Muscle of back (tissue), 11 donors: ENCODE data around the gene MINDY4. TPM values are rescaled to one million over a fixed set of nuclear protein-coding genes. Genes with fewer than 3 reads are reported as not detected.

Experiments
- DNase-seq, 3 donors: peaks; one replicate each; pipeline versions ENCODE4 v3.0.0 to v3.0.0-alpha.2; 2013
- polyA plus RNA-seq, 10 donors: library from polyadenylated mRNA; unstranded; fragments of 120-200 nt; gene quantifications; one replicate each; pipeline ENCODE4 v1.2.1, GENCODE V29; 2013; ENCODE audit not compliant: insufficient read length in 10 of 10

The MINDY4 gene
- polyA plus RNA-seq, 10 donors = 3.9 to 18.6 (median 5.2) TPM

DNA sequence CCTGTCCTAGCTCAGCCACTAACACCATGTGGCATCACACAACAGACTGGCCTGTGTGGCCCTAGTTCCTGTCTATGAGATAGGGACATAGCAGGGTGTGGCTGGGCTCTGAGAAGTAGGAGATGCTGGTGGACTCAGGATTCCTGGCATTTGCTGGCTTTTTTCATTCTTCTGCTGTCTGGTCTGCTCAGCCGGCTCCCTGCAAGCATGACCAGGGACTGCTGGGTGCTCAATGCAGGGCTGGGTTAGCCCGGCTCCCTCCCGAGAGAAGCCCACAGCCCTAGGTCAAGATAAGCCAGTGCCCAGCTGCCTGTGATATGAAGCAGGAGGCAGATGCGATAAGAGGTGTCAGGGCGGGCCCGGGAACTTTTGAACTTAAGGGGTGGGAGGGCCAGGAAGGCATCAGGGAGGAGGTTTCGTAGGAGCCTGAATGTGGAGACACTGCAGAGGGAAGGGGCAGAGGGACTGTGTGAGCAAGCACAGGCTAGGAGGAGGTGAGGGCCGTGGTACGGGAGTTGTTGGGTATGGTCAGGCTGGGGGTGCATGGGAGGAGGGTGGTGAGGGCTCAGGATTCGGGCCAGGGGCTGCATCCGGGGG lies 143.9 kb downstream of the MINDY4 start:
- DNase-seq = no peak

DNA sequence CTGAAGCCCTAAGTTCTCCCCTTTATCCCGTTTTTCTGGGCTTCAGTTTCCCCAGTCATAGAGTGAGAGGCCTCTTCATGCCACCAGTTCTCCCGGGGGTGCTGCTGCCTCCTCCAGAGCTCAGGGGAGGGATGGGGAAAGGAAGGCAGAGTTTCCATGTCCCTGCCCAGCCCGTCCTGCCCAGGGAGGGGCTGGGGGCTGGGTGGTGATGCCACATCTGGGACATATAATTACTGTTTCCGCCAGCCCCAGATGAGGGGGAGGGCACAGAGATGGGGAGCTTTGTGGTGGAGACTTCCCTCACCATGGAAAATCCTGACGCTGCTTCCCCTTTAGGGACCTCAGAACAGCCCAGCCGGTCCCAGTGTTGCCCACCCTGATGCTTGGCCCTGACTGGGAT lies 144.5 kb downstream of the MINDY4 start:
- DNase-seq = no peak

DNA sequence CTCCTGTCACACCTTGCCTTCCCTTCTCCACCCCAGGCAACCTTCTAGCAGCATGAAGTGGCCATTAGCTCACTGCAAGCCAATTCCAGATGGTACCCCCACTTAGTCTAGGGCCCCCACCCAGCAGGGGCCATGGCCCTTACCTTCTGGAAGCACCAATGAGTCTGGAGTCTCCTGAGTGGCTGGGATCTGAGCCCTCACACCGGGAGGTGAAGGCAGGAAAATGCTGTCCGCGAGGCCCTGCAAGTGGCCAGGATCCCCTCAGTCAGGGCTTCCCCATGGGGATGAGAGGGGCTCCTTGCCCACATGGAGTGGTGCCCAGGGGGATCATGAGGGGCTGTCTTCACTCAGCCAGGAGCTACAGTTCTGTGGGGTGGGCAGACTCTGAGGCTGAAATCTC lies 145.0 kb downstream of the MINDY4 start:
- DNase-seq = no peak

DNA sequence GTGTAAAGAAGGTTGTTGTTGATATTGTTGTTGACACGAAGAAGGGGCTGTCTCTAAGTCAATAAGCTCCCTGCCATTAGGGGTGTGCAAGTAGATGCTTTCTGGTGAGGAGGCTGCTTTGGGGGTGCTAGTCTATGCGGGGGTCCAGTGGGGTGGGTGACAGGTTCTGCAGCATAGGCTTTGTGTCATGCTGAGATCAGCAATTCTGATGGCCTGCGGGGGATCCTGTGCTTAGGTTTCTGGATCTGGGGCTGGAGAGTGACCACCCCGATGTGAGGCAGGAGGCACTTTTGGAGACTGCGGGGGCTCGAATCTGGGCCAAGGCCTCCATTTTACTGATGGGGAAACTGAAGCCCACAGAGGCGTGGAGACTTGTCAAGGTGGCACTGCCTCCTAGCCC lies 145.6 kb downstream of the MINDY4 start:
- no peak for DNase-seq

DNA sequence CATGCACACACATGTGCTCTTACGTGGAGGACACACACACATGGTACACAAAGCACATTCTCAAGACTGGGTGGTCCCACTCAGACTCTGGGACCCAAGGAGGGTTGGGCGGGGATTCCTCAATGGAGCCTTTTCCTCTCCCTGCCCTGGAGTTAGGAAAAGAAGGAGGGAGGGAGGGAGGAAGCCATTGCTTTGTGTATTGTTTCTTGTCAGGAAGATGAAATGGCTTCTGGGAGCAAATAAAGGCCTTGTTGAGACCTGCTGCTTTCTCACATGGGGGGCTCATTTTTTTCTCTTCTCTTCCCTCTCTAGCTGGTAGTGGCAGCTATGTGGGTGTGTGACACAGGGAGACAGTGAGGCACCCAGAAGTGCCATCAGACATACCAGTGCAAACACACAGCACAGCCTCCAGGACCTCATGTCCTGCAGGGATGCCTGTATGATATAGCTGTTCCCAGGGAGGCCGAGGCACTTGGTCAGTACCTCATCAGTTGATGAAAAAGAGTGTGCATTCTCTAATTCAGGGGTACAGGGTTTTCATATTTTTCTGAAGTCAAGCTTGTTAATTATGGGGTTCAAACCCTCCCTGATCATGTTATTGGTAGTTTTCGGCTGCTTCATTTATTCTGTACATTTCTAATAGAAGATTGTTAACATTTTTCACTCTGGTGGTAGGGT lies 146.1 kb downstream of the MINDY4 start:
- no peak for DNase-seq

DNA sequence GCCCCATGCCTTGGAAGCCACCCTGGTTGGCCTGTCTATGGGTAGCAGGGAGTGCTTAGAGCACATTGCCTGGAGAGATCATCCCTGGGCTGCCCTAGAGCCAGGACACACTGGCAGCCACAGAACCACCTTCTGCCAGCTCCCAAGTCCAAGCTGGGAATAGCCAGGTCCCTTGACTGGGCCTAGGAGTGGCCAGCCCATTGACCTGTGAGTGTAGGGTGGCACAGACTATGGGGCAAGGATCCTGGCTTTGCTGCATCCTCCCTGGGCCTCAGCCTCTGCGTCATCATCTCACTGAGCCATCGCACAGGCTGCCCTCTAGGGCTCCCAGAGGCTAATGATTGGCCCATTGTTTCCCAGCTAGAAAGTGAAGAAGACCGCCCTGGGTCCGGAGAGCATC lies 147.5 kb downstream of the MINDY4 start:
- DNase-seq = no peak

DNA sequence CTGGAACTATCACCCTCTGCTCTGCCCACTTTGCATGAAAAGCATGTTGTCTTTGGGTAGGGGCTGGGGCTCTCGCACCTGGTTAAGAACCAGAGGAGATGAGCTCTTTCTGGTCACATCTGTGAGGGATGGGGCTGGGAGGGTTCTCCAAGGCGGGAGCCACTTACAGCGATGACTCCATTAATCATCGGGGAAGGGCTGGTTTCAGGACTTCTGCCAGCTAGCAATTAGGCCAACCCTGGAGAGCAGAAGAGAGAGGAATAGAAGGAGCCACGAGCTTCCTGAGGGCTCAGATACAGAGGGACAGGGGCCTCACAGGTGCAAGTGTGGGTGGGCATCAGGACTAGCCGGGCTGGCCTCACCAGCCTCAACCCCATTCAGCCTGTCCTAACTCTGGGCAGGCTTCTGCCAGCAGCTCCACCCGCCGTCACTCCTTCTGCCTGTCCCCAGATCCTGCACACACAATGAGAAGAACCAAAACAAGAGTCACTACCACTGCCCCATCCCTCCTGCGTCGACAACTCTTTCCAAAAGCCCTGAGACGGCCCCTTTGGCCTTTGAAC lies 148.9 kb downstream of the MINDY4 start:
- DNase-seq = no peak

DNA sequence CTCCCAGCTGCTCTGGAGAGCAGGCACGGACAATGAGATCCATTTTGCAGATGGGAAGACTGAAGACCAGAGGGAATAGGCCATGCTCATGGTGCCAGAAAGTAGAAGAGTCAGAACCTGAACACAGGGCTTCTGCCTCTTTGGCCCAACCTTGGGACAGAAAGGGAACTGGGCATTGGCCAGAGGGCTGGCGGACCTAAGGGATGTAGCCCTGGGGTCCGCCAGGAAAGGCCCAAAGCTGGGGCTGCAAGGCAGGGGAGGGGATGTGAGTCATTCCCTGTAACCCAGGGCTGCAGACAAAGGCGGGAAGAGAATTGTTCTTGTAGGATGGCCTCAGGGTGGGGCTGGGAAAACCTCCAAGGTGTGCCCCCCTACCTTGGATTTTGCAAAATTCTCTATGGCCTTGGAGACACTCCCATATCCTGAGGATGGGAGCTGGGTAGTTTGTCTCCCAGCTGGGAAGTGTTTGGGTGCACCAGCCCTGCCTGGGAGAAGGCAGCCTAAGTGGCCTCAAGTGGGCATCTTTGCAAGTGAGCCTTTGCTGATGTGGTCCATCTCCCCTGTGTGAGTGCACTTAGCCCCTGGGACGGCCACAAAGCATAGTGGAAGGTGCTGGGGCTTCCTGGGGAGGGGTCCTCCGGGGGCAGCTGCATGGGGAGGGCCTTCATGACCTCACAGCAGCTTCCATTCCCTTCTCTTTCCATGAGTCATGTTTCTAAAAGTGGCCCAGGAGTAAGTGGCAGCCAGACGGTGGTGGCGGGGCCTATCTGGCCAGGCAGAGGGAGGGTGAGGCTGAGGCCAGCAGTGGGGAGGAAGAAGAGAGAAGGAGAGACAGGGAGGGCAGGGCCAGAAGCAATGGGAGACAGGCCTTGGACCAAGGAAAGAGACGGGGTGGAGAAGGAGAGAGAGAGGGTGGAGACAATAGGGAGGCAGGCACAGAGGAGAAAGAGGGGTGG lies 149.6 kb downstream of the MINDY4 start:
- peak; percentile 66 to 79 (median 68) for DNase-seq

DNA sequence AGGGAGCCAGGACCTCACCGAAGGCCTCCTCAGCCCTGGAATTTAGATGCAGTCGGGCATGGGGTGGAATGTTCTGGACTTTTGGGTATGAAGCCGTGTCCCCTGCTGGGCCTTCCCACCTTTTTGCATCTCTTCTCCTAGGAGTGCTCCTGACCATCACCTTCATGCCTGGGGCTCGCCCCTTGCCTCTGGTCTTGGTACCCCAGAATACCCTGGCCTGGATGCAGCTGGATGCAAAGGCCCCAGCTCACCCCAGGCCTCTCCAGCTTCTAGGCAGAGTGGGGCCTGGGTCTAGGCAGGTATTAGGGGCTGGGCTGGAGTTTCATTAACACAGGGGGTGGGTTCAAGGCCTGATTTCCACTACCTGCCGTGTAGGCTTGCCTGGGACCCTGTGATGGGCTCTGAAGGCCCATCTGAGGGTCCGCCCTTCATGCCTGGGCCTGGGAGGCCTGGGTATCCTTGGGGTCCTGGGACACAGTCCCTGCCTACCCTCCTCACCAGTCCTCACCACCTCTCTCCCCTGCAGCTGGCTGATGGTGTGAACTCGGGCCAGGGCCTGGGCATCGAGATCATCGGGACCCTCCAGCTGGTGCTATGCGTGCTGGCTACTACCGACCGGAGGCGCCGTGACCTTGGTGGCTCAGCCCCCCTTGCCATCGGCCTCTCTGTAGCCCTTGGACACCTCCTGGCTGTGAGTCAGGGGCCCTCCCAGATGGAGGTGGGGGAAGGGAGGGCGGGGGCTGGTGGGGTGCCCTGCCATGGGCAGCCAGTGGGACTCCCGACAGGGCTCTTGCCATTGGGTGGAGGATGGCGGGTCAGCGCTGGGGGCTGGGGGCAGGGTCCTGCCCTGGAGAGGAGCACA lies 150.6 kb downstream of the MINDY4 start:
- no peak for DNase-seq

DNA sequence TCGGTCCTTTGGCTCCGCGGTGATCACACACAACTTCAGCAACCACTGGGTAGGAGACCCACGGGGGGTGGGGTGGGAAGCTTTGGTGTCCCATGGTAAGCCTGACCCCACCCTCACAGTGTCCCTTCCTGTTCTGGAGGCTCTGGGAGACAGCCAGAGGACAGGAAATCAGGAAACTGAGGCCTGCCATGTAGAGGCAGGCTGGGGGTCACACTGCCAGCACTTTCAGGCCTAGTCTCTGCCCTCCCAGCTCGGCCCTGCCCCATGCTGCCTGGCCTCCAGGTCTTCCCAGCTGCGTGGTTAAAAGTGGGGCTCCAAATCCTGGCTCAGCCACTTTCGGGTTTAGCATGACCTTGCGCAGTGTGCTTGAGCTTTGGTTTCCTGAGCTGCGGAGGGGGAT lies 151.4 kb downstream of the MINDY4 start:
- DNase-seq = peak in 1 of 3 donors; percentile 1

DNA sequence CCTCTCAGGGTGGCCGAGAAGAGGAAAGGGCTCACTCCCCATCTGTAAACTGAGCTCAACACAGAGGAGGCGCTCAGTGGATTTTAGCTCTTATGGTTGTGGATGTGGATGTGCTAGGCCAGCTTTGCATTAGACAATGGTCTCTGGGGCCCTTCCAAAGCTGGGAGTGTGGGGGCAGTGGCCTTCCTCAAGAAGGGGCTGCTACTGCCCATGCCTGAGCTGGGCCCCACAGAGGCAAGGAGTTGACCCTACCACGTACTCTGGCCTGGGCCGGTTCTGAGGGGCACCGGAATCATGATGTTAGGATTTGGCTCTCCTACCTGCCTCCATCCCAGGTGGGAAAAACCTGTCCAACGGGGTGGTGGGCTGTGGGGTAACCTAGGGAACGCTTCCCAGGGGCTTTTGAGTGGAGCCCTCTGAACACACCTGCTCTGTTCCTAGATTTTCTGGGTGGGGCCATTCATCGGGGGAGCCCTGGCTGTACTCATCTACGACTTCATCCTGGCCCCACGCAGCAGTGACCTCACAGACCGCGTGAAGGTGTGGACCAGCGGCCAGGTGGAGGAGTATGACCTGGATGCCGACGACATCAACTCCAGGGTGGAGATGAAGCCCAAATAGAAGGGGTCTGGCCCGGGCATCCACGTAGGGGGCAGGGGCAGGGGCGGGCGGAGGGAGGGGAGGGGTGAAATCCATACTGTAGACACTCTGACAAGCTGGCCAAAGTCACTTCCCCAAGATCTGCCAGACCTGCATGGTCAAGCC lies 152.0 kb downstream of the MINDY4 start:
- peak in 1 of 3 donors; percentile 1 for DNase-seq

DNA sequence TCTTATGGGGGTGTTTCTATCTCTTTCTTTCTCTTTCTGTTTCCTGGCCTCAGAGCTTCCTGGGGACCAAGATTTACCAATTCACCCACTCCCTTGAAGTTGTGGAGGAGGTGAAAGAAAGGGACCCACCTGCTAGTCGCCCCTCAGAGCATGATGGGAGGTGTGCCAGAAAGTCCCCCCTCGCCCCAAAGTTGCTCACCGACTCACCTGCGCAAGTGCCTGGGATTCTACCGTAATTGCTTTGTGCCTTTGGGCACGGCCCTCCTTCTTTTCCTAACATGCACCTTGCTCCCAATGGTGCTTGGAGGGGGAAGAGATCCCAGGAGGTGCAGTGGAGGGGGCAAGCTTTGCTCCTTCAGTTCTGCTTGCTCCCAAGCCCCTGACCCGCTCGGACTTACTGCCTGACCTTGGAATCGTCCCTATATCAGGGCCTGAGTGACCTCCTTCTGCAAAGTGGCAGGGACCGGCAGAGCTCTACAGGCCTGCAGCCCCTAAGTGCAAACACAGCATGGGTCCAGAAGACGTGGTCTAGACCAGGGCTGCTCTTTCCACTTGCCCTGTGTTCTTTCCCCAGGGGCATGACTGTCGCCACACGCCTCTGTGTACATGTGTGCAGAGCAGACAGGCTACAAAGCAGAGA lies 152.7 kb downstream of the MINDY4 start:
- peak in 1 of 3 donors; percentile 1 for DNase-seq

DNA sequence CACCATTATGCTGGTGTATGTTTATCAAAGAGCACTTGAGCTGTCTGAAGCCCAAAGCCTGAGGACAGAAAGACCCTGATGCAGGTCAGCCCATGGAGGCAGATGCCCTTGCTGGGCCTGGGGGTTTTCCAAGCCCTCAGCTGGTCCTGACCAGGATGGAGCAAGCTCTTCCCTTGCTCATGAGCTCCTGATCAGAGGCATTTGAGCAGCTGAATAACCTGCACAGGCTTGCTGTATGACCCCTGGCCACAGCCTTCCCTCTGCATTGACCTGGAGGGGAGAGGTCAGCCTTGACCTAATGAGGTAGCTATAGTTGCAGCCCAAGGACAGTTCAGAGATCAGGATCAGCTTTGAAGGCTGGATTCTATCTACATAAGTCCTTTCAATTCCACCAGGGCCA lies 153.4 kb downstream of the MINDY4 start:
- peak in 1 of 3 donors; percentile 0 for DNase-seq

DNA sequence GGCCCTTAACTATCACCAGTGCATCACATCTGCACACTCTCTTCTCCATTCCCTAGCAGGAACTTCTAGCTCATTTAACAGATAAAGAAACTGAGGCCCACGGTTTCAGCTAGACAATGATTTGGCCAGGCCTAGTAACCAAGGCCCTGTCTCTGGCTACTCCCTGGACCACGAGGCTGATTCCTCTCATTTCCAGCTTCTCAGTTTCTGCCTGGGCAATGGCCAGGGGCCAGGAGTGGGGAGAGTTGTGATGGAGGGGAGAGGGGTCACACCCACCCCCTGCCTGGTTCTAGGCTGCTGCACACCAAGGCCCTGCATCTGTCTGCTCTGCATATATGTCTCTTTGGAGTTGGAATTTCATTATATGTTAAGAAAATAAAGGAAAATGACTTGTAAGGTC lies 153.9 kb downstream of the MINDY4 start:
- DNase-seq = no peak

DNA sequence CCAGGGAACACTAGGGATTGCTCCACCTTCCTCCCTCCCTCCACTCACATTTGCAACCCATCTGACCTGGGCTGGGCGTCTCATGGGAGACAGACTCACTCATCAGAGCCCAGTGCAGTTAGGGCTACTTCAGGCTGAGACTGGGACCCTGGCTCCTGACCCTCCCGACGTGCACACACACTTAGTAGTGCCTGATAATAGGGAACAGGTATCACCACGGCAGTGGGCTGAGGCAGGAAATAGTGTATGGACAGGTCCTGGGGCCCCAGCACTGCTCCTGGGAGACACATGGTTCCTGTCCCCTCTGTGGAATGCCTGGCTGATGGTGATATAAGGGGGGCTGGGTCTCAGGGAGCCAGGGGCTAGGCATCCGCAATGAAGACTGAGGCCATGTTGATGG lies 154.7 kb downstream of the MINDY4 start:
- DNase-seq = peak in 1 of 3 donors; percentile 0

DNA sequence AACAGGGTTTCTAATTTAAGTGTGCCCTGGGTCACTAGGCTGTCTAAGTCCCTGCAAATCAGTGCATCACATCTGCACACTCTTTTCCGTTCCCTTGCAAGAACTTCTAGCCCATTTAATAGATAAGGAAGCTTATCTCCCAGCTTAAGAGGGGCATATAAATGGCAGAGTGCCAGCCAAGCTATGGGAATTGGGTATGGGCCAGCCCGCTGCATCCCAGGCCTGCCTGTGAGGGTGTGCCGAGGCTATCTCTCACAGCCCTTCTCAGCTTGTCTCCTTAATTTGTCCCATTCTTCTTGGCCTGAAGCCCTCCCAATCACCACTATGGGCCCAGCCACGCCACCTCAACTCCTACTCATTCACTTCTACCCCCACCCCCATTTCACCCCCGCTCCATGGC lies 155.1 kb downstream of the MINDY4 start:
- peak in 1 of 3 donors; percentile 3 for DNase-seq

DNA sequence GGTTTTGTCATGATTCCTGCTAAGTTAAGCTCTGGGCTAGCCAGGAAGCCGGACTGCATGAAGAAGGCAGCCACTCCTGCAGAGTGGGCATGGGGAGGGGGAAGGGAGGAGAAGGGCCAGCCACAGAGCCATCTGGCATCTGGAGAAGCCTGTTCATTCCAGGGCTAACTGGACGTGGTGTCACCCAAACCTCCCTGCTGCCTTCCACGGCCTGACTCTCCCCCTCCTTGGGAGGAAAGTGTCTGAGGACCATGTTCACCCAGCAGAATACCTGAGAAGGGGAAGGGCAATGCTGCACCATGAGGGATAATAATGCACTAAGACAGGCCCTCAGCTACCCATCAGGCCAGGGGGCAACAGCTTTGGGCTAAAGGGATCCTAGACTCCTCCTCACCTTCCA lies 155.8 kb downstream of the MINDY4 start:
- DNase-seq = peak in 1 of 3 donors; percentile 1

DNA sequence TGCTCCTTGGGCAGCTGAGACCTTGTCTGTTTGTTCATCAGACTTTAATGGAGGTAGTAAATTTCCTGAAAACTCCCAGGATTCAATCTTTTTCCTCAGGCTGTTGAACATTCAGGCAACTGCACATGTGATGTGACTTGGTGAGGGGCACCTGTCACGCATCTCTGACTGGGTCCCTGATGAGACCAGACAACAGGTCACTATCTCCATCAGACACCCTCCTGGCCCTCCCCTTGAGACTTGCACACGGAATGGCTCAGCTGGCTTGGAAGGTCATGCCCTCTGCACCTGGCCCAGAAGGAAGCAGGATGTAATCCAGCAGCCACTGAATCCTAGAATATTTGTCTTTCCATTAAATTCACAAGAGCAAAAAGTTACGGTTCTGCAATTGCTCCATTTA lies 156.3 kb downstream of the MINDY4 start:
- DNase-seq = peak in 1 of 3 donors; percentile 24

DNA sequence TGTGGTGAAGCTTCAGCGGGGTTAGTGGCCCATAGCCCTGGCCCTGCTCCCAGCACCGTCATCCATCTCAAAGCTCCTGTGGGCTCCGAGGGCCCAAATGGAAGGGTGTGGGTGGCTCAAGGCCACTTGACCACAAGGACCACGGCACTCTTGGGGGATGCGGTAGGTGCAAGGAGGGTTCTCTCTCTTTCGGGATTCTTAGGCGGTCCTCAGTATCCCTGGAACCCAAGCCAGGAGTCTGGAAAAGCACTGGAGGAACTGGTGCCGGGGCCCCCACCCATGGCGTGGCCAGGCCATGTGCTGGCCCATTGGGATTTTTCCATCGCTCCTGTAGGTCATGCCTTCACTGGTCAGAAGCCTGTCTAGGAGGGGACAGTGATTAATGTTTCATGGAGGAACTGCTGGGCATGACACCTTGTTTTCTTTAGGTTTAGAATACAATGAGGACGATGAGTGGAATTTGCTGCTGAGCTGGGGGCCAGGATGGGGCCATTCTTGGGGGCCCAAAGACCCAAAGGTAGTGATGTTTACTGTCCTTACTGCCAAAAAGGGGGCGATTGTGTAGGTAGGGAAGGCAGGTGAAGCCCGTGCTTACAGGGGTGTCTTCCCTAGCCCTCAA lies 157.1 kb downstream of the MINDY4 start:
- DNase-seq = peak in 1 of 3 donors; percentile 0
